LNCaP clone FGC (cell line): Measurements from ENCODE around the gene ST3GAL3.

Experiments
- DNase-seq: peaks from one replicate; pipeline ENCODE4 v3.0.0-alpha.2; 2011; ENCODE audit warnings: low read depth
- H3K4me3 ChIP-seq: 2 replicates; pipeline ENCODE4 v1.5.1; 2011; ENCODE audit warnings: mild to moderate bottlenecking, low read depth, low read length, control low read depth
- TF ChIP-seq, protein P1 (sequence below): IDR thresholded peaks from 2 replicates; pipeline ENCODE4 v1.5.1; 2012; ENCODE audit warnings: mild to moderate bottlenecking; ENCODE audit not compliant: control insufficient read depth, insufficient read depth; ENCODE audit errors: extremely low read depth

Gene ST3GAL3

DNA sequence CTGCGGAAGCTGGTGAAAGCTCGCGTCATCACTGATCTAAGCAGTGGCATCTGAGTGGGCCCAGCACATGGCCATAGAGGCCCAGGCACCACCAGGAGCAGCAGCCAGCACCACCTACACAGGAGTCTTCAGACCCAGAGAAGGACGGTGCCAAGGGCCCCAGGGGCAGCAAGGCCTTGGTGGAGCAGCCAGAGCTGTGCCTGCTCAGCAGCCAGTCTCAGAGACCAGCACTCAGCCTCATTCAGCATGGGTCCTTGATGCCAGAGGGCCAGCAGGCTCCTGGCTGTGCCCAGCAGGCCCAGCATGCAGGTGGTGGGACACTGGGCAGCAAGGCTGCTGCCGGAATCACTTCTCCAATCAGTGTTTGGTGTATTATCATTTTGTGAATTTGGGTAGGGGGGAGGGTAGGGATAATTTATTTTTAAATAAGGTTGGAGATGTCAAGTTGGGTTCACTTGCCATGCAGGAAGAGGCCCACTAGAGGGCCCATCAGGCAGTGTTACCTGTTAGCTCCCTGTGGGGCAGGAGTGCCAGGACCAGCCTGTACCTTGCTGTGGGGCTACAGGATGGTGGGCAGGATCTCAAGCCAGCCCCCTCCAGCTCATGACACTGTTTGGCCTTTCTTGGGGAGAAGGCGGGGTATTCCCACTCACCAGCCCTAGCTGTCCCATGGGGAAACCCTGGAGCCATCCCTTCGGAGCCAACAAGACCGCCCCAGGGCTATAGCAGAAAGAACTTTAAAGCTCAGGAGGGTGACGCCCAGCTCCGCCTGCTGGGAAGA lies 223.0 kb downstream of the ST3GAL3 start:
- TF ChIP-seq, protein P1, sequence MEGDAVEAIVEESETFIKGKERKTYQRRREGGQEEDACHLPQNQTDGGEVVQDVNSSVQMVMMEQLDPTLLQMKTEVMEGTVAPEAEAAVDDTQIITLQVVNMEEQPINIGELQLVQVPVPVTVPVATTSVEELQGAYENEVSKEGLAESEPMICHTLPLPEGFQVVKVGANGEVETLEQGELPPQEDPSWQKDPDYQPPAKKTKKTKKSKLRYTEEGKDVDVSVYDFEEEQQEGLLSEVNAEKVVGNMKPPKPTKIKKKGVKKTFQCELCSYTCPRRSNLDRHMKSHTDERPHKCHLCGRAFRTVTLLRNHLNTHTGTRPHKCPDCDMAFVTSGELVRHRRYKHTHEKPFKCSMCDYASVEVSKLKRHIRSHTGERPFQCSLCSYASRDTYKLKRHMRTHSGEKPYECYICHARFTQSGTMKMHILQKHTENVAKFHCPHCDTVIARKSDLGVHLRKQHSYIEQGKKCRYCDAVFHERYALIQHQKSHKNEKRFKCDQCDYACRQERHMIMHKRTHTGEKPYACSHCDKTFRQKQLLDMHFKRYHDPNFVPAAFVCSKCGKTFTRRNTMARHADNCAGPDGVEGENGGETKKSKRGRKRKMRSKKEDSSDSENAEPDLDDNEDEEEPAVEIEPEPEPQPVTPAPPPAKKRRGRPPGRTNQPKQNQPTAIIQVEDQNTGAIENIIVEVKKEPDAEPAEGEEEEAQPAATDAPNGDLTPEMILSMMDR, result peak; percentile 42; the same call in 1 of the 2 replicates
- DNase-seq, result no peak
- H3K4me3 ChIP-seq, result no peak overlapping the region

DNA sequence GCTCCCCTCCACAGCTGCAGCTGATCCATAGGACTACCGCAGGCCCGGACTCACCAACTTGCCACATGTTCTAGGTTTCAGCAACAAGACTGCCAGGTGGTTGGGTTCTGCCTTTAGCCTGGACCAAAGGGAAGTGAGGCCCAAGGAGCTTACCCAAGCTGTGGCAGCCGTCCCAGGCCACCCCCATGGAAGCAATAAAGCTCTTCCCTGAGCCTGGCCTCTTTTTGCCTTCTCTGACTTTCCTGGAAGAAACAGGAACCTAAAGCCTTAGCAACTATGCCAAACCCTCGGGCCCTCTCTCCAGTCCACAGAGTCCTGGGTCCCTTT lies 223.6 kb downstream of the ST3GAL3 start:
- DNase-seq, result no peak
- H3K4me3 ChIP-seq, result no peak overlapping the region
- TF ChIP-seq, protein P1, result no peak

DNA sequence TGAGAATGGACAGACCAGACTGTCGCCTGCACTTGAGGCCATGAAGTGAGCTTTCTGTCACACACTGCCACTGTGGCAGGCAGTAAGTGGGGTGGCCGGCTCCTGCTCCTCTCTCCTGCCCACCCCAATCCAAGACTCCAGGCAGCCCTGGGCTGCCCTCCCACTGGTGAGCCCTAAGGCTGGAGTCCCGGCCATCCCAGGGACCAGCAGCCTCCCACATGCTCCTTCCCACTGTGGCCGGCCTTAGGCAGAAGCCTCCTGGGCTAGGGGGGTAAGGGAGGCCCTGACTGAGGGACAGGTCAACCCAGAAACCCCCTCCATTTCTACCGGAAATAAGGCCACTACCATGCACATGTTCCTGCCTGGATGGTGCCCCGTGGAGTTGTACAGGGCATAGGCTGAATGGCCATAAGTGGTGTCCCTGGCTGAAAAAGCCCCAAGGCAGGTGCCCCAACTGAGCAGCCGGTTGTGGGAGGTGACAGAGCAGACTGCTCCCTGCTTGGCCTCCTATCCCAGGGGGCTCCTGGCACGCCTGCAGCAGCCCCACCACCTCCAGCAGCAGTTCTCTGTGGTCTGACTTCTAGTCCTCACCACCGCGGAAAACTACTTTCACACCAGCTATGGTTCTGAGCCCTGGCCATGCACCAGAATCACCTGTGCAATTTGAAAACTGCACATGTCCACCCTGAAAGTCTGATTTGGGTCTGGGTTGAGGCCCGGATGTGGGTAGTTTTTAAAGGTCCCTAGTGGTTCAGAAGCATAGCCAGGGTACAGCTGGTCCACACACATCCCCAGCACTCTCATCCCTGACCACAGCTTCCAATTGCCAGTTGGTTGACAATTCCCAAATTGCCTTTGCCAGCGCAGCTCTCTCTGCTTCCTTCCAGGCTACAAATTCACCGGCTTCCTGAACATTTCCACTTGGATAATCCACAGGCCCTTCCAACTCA lies 224.7 kb downstream of the ST3GAL3 start:
- DNase-seq, result no peak
- TF ChIP-seq, protein P1, result no peak
- H3K4me3 ChIP-seq, result no peak overlapping the region

DNA sequence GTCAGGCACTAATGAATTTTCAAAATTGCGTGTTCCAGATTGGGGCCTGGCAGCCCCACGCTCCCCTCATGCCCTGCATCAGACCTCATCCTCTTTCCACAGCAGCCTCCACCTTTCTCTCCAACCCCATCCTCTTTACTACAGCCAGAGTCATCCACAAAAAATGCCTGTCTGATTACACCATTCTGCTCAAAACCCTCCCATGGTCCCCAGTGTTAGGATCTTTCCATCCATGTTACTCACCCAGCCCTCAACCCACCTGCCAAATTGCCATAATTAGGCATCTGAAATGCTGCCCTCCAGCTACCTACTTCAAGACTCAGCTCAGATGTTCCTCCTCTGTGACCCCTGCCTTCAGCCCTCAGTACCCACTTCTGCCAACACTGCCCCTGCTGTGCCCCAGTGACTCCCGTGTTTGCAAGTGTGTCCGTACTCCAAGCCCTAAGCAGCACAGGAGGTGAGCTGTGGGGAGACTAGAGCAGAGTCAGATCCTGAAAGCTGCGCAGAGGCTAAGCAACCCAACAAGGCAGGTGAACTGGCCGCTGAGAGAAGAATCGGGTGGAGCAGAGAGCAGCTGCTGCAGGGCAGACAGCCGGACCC lies 225.6 kb downstream of the ST3GAL3 start:
- TF ChIP-seq, protein P1, result no peak
- no peak overlapping the region for H3K4me3 ChIP-seq
- DNase-seq, result no peak

DNA sequence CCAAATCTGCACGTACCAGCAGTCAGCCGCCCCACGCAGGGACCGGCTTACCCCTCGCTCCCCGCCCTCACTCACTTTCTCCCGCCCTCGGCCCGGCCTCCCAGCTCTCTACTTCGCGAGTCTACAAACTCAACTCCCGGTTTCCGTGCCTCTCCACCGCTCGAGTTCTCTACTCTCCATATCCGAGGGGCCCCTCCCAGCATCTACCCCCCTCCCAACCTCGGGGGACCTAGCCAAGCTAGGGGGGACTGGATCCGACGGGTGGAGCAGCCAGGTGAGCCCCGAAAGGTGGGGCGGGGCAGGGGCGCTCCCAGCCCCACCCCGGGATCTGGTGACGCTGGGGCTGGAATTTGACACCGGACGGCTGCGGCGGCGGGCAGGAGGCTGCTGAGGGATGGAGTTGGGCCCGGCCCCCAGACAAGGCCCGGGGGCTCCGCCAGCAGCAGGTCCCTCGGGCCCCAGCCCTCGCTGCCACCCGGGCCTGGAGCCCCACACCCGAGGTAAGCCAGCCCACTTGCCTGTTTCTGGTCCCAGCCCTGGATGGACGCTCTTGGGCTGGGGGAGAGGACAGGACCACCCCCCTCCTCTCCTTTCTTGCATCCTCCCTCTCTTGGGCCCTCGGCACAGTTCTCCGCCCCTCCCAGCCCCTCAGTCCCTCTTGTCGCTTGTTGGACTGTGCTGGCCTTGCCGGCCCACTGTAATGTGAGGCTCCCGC lies 226.2 kb downstream of the ST3GAL3 start, which contains the start of gene ARTN:
Gene ARTN, plus strand, starts transcription at position 416 of the 715 bp plus-strand sequence. CDS start 1,856 bp downstream, outside the sequence.
- no peak within 1 kb of the TSS for H3K4me3 ChIP-seq
- no peak for DNase-seq
- TF ChIP-seq, protein P1, result no peak
